C4-2B (cell line): ENCODE measurements around the gene FKBP1A.

ENCODE experiments used
- H3K27ac ChIP-seq: fragments of 450-650 bp; 2 replicates; pipeline ENCODE4 v1.5.1; 2017
- CTCF ChIP-seq: fragments of 450-650 bp; conservative IDR thresholded peaks from 2 replicates; pipeline ENCODE4 v1.5.1; 2017; ENCODE audit warnings: mild to moderate bottlenecking
- ZFX ChIP-seq: fragments of 450-650 bp; IDR thresholded peaks from 2 replicates; pipeline ENCODE4 v1.6.1; 2017

The FKBP1A gene

DNA sequence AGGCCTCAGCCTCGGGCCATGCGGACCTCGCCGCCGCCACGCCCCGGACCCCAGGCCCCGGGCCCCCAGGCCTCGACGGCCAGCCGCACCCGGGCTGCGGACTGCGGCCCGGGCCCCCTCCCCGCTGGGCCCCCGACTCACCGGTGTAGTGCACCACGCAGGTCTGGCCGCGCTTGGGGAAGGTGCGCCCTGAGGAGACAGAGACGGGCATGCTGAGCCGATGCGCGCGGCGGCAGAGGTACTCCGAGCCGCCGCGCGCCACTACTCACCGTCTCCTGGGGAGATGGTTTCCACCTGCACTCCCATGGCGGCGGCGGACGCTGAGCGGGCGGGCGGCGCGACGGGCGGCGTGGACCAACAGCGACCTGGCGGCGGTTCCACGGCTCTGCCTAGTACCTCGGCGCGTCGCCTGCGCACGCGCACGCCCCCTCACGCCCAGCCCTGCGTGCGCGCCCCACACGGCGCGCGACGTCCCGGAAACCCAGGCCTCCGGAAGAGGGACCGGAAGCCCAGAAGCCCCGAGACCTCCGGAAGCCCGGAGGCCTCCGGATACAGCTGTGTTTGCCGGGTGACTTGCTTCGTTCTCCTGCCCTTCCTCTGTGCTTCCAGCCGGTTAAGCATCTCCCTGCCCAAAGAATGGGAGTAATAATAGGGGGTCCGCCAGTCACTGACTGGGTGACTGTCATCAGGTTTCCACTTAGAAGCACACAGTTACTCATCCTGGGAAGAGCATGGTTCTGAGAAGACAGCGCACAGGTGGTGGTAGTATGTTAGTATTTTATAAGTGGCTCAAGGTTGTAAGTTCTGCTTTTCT is at the start of gene FKBP1A:
TSS of gene FKBP1A (minus strand) at position 362 of the 814 bp plus-strand sequence. CDS start at position 306, 56 bp downstream.
- H3K27ac ChIP-seq, result peak within 1 kb of the TSS; percentile 87
- no peak for TF ChIP-seq CTCF
- TF ChIP-seq ZFX, result peak; percentile 75

DNA sequence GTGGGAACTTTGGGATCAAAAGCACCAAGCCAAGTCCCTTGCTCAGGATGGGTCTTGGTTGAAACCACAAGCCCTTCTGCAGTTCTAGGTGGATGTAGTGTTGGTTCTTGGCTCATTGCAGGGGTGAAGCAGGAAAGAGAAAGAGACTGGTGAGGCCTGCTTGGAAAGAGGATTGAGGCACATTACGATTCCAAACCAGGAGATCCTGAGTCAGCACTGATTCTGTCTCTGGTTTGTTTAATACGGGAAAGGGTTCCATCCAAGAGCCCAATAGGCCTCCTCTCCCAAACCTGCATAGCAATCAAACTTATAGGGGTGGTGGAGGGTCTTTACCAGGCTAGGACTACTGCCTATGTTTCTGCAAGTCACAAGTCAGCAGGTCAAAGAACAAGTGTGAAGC is 49.5 kb upstream of the FKBP1A start:
- TF ChIP-seq ZFX (no peak), CTCF (no peak)
- H3K27ac ChIP-seq, result no peak overlapping the region

DNA sequence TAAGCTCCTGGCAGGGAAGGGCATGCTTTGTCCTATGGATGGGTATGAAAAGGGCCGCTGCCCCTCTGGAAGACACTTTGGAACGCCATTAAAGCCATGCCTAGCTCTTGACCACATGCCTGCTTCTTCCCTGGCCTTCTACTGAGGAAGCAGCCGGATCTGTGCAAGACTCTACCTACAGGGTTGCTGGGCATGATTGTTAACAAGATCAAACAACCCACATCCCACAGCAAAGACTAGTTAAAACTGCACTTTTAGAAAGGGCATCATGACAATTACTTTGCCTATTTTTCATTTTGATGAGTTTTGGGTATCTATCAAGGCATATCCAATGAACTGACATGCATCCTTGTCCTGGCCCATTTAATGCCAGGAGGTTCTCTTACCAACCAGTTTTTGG is 48.3 kb upstream of the FKBP1A start:
- H3K27ac ChIP-seq, result no peak overlapping the region
- TF ChIP-seq ZFX (no peak), CTCF (no peak)

- TF ChIP-seq CTCF (peak; percentile 24), ZFX (no peak)
- no peak overlapping the region for H3K27ac ChIP-seq
Observed at GRCh38 chr20:1440024-1440423, 47.2 kb upstream of the FKBP1A start.

- TF ChIP-seq ZFX, result no peak
- TF ChIP-seq CTCF, result no peak
- H3K27ac ChIP-seq, result no peak overlapping the region
Observed at GRCh38 chr20:1438361-1438760, 45.5 kb upstream of the FKBP1A start.

DNA sequence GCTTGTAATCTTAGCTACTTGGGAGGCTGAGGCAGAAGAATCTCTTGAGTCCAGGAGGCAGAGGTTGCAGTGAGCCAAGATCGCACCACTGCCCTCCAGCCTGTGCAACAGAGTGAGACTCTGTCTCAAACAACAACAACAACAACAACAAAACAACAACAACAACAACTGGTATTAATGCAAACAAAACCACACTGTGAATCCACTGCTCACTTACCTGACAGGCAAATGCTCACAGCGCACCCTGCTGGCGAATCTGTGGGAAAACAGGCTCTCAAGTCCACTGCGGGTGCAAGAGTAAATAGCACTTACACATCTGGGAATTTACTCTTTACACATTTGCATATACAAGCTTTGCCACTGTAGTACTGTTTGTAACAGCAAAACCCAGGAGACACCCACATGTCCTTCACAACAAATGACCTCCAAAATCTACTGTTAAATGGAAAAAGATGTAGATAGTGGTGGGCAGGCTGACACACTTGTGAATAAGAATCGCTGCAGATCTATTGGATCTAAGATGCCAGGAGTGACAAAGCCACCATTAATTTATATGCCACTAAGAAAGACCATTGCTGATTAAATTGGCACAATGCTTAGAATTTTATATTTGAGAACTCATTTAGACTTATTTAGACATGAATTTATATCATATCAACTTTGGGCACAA is 44.5 kb upstream of the FKBP1A start:
- H3K27ac ChIP-seq, result no peak overlapping the region
- TF ChIP-seq ZFX (no peak), CTCF (peak; percentile 92)

DNA sequence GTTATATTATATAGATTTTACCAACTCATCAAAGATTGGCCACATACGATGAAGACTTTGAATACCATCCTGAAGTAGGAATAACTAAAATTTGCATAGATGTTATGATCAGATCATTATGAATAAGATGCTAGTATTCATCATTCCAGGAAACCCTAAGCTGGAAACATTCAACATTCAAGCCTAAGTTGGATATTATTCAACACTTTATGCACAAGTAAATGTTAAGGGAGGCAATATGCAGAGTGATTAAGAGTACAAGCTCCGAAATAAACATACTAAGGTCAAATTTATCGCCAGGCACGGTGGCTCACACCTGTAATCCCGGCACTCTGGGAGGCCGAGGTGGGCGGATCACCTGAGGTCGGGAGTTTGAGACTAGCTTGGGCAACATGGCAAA is 43.4 kb upstream of the FKBP1A start:
- no peak overlapping the region for H3K27ac ChIP-seq
- no peak for TF ChIP-seq ZFX
- TF ChIP-seq CTCF, result no peak
